Left lung (tissue), 10 donors: Measurements from ENCODE around the gene PPIP5K1. TPM values are rescaled to one million over a fixed set of nuclear protein-coding genes. Genes with fewer than 3 reads are reported as not detected.

ENCODE experiments used
- ATAC-seq: fragments of 200-7000 bp; cut with Tn5 transposase; one replicate; pipeline ENCODE4 v1.9.1; 2020; ENCODE audit warnings: moderate library complexity
- DNase-seq, 4 donors: peaks; one replicate each; pipeline ENCODE4 v3.0.0-alpha.2; 2013 to 2020
- H3K27ac ChIP-seq, 2 donors: fragments of 200-600 bp; sonication (generic) in 1 of 2; one replicate each; pipeline versions ENCODE4 v1.5.0 to v1.8.0; 2020 to 2021
- H3K27me3 ChIP-seq, 2 donors: fragments of 200-600 bp; sonication (generic) in 1 of 2; one replicate each; pipeline versions ENCODE4 v1.5.0 to v1.8.0; 2020 to 2021
- H3K36me3 ChIP-seq, 2 donors: fragments of 200-600 bp; sonication (generic) in 1 of 2; one replicate each; pipeline versions ENCODE4 v1.5.0 to v1.8.0; 2020 to 2021
- H3K4me1 ChIP-seq, 2 donors: fragments of 200-600 bp; one replicate each; pipeline ENCODE4 v1.8.0; 2021
- H3K4me3 ChIP-seq, 2 donors: fragments of 200-600 bp; sonication (generic) in 1 of 2; one replicate each; pipeline versions ENCODE4 v1.5.0 to v1.8.0; 2020 to 2021; ENCODE audit warnings: mild to moderate bottlenecking in 1 of 2
- H3K9me3 ChIP-seq, 2 donors: fragments of 200-600 bp; sonication (generic) in 1 of 2; one replicate each; pipeline versions ENCODE4 v1.5.0 to v1.8.0; 2020 to 2021
- intact Hi-C, 2 donors: fragments of 100-400 bp; cut with DNase I; formaldehyde crosslinking; loops; one replicate each; pipeline versions ENCODE4 v1.11.2 to v1.14.2; 2022
- polyA plus RNA-seq, 6 donors: library from polyadenylated mRNA; unstranded; fragments of 120-200 nt; gene quantifications; one replicate each; pipeline ENCODE4 v1.2.1, GENCODE V29; 2013; ENCODE audit not compliant: insufficient read length in 6 of 6
- total RNA-seq, 2 donors: library from RNA; stranded (reverse); fragmentation: NEBNext Ultra II Directional; extraction: Animal tissue kit (Norgen Biotek cat#: 25700); gene quantifications; one replicate each; pipeline ENCODE4 v1.2.1, GENCODE V29; 2021
- TF ChIP-seq, protein P1 (sequence below), 2 donors: fragments of 200-600 bp; sonication (generic) in 1 of 2; IDR thresholded peaks; one replicate each; pipeline versions ENCODE4 v1.5.0 to v1.8.0; 2021; ENCODE audit warnings: antibody characterized with exemption in 2 of 2
- donor health status: DM: no; HTN: yes; CAD: no.
- donor health status: DM: no; HTN: no; CAD: no.

The PPIP5K1 gene
- total and polyA plus RNA-seq, 8 donors, result 20.2 to 35.7 (median 28.3) TPM

DNA sequence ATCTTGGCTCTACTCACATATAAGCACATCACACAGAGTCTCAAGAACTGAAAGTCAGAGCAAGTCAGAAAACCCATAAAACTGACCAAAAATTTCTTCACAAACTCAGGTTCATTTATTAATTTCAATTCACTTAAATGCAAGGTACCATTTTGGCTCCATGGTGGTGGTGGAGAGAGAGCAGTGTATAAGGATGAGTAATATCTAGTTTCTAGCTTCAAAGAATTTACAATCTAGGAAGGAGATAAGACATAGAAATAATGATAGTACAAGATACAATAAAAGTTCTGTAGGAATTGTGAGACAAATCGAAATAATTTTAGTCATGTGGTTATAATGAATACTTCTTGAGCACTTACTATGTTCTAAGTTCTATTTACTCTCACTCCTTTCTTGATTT, 90.4 kb downstream of the PPIP5K1 start:
- Histone ChIP-seq H3K9me3 (no peaks in the 10 kb centered on the region), H3K36me3 (no peaks in the 10 kb centered on the region), H3K4me1 (no peaks in the 10 kb centered on the region), H3K27me3 (no peaks in the 10 kb centered on the region), H3K27ac (no peak overlapping the region), H3K4me3 (no peak overlapping the region)
- DNase-seq, result no peak
- TF ChIP-seq, protein P1, sequence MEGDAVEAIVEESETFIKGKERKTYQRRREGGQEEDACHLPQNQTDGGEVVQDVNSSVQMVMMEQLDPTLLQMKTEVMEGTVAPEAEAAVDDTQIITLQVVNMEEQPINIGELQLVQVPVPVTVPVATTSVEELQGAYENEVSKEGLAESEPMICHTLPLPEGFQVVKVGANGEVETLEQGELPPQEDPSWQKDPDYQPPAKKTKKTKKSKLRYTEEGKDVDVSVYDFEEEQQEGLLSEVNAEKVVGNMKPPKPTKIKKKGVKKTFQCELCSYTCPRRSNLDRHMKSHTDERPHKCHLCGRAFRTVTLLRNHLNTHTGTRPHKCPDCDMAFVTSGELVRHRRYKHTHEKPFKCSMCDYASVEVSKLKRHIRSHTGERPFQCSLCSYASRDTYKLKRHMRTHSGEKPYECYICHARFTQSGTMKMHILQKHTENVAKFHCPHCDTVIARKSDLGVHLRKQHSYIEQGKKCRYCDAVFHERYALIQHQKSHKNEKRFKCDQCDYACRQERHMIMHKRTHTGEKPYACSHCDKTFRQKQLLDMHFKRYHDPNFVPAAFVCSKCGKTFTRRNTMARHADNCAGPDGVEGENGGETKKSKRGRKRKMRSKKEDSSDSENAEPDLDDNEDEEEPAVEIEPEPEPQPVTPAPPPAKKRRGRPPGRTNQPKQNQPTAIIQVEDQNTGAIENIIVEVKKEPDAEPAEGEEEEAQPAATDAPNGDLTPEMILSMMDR (IDR thresholded peaks at IDR 0.05), result no peak
- no peak for ATAC-seq
- intact Hi-C loops, result no loop called here

DNA sequence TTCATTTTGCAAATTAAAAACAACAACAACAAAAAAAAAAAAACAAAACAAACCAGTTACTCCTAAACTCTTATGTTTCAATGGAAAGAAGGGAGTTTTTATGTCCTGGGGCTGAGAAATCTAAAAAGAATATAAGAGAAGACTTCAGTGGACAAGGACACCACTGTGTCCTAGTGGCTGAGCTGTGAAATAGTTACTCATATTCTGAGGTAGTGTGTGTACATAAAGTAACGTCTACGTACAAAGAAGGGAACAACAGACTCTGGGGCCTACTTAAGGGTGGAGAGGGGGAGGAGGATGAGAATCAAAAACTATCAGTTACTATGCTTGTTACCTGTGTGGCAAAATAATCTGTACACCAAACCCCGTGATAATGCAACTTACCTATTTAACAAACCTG, 91.0 kb downstream of the PPIP5K1 start:
- no peak for ATAC-seq
- no peaks in the 10 kb centered on the region for H3K9me3 ChIP-seq

DNA sequence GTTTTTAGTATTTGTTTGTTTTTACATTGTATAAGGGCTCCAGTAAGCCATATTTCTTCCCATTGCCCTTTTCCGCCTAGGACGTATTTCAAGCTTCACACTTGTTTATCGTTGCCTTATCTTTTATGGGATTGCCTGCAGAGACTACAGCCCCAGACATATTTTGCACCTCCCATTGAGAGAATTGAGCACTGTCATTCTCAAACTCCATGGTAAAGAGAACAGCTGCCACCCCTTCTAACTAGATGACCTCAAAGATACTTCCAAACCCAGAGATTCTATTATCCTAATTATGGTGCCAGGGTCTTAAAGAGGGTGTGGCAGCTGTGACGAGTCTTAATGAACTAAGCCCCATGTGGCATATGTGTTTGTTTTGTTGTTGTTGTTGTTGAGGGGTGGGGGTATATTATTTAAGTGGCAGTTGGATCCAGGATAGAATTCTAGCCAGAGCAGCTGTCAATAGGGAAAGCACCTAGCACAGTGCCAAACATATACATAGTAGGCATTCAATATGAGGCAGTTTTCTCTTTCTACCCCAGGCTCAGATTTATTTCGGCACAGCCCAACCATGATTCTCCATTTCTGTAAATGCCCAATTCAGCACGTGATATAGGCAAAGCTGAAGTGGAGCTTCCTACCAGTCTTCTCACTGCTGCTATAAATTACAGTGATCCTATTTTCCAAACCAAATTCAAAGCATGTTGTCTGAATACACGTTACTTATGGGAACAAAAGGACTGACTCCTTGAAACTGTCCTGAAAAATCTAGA, 96.1 kb downstream of the PPIP5K1 start:
- Histone ChIP-seq H3K27me3 (no peaks in the 10 kb centered on the region), H3K36me3 (no peaks in the 10 kb centered on the region), H3K4me1 (peaks cover 0 to 21% of the 10 kb centered on the region in 2 donors), H3K4me3 (peak overlapping the region; percentile 78 to 87), H3K9me3 (no peaks in the 10 kb centered on the region), H3K27ac (peak overlapping the region; percentile 62 to 75)
- ATAC-seq, result no peak
- intact Hi-C loops, result no loop called here
- DNase-seq, result no peak
- TF ChIP-seq, protein P1 (IDR thresholded peaks at IDR 0.05), result no peak

More for the DNA sequence above, 91.0 kb downstream of the PPIP5K1 start:
- H3K27ac ChIP-seq, result no peak overlapping the region
- no peak overlapping the region for H3K4me3 ChIP-seq
- H3K27me3 ChIP-seq, result no peaks in the 10 kb centered on the region
- H3K36me3 ChIP-seq, result no peaks in the 10 kb centered on the region
- no peaks in the 10 kb centered on the region for H3K4me1 ChIP-seq
- intact Hi-C loops, result no loop called here
- no peak for DNase-seq
- TF ChIP-seq, protein P1 (IDR thresholded peaks at IDR 0.05), result no peak

DNA sequence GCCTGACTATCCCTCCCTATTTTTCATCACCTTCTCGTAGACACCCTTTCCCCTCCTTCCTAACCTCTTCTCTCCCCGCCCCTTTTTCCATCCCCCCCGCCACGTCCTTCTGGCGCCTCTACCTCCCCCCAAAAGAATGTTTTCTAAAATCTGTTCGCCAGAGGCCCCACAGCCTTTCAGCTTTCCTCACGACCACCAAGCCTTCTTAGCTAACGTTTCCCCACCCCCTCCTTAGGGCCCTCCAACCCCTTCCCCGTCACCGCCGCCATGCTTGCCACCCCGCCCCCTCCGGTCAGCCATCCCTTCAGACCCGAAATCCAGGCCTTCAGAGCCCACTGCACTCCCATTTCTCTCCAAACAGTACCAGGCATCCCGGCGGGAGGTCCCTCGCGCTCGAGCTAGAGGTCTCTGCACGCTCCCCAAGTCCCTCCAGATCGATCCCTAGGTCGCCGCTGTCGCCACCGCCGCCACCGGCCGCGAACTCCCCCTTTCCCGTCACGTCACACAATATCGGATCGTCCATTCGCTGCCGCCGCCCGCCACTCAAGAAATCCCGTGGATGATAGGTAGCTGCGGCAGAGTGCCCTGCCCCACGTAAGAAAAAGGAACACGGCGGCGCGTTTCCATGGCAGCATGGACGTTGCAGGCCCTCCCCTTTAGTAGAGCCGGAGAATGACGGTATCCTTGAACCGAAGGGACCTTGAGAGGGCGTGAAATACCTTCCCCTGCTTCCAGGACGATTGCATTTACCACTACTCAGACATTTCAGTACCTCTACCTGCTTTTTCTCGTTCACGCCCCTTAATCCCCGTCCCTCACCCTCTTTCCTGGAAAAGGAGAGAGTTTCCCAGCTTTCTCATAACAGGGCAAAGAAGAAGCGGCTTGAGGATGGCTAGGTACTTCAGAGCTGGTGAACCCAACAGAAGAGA, 97.1 kb downstream of the PPIP5K1 start, which contains the start of gene TP53BP1:
TSS of gene TP53BP1 (minus strand) at position 484 of the 929 bp plus-strand sequence. CDS start at position 371, 113 bp downstream.
- peak within 1 kb of the TSS; percentile 62 to 75 for H3K27ac ChIP-seq
- TF ChIP-seq, protein P1 (IDR thresholded peaks at IDR 0.05), result no peak
- intact Hi-C loops, result no loop called here

More for the DNA sequence above, 97.1 kb downstream of the PPIP5K1 start, which contains the start of gene TP53BP1:
- peak; percentile 89 to 97 (median 97) for DNase-seq
- no peaks in the 10 kb centered on the region for H3K9me3 ChIP-seq
- H3K27me3 ChIP-seq, result no peaks in the 10 kb centered on the region
- H3K36me3 ChIP-seq, result peaks cover 0 to 1% of the 10 kb centered on the region in 2 donors
- ATAC-seq, result peak; percentile 100
- H3K4me3 ChIP-seq, result peak within 1 kb of the TSS; percentile 78 to 87
- peaks cover 0 to 21% of the 10 kb centered on the region in 2 donors for H3K4me1 ChIP-seq
